Smooth muscle cell (in vitro differentiated cells): ENCODE measurements around the gene C12orf42. TPM values are rescaled to one million over a fixed set of nuclear protein-coding genes. Genes with fewer than 3 reads are reported as not detected.

ENCODE experiments used
- DNase-seq: peaks from one replicate; lab custom pipeline; 2025; ENCODE audit not compliant: unreplicated experiment; lab: John Stamatoyannopoulos, UW
- H2AFZ ChIP-seq: fragments of 200-600 bp; sonication (generic); 2 replicates; pipeline ENCODE4 v1.6.0; 2016; ENCODE audit warnings: antibody characterized with exemption, low read depth, mild to moderate bottlenecking
- H3F3A ChIP-seq: fragments of 200-600 bp; sonication (generic); 2 replicates; pipeline ENCODE4 v1.6.0; 2017; ENCODE audit warnings: antibody characterized with exemption, low read depth
- H3K27ac ChIP-seq: fragments of 200-600 bp; sonication (generic); 2 replicates; pipeline ENCODE4 v1.5.1; 2016; ENCODE audit warnings: low read depth, mild to moderate bottlenecking
- H3K27me3 ChIP-seq: fragments of 200-600 bp; sonication (generic); 2 replicates; pipeline ENCODE4 v1.6.1; 2016; ENCODE audit warnings: low read depth, mild to moderate bottlenecking
- H3K36me3 ChIP-seq: fragments of 200-600 bp; sonication (generic); 2 replicates; pipeline ENCODE4 v1.5.1; 2016; ENCODE audit warnings: low read depth
- H3K4me1 ChIP-seq: fragments of 200-600 bp; sonication (generic); 2 replicates; pipeline ENCODE4 v1.5.1; 2016; ENCODE audit warnings: low read depth
- H3K4me2 ChIP-seq: fragments of 200-600 bp; sonication (generic); 2 replicates; pipeline ENCODE4 v1.6.0; 2016; ENCODE audit warnings: mild to moderate bottlenecking
- H3K4me3 ChIP-seq: fragments of 200-600 bp; sonication (generic); 2 replicates; pipeline ENCODE4 v1.5.1; 2016; ENCODE audit warnings: mild to moderate bottlenecking
- H3K79me2 ChIP-seq: fragments of 200-600 bp; sonication (generic); 2 replicates; pipeline ENCODE4 v1.6.0; 2016; ENCODE audit warnings: low read depth, mild to moderate bottlenecking
- H3K9ac ChIP-seq: fragments of 200-600 bp; sonication (generic); 2 replicates; pipeline ENCODE4 v1.6.0; 2016; ENCODE audit warnings: low read depth
- H3K9me3 ChIP-seq: fragments of 200-600 bp; sonication (generic); replicated peaks from 2 replicates; pipeline ENCODE4 v1.5.1; 2016; ENCODE audit warnings: low read depth
- H4K20me1 ChIP-seq: fragments of 200-600 bp; sonication (generic); 2 replicates; pipeline ENCODE4 v1.6.0; 2016; ENCODE audit warnings: low read depth
- WGBS: methylation state at CpG from one replicate; pipeline ENCODE4 v1.1.7; 2016; ENCODE audit warnings: low lambda C conversion rate; 5-methylcytosine and 5-hydroxymethylcytosine counted together
- polyA plus RNA-seq: library from polyadenylated mRNA; unstranded; fragments of >200 nt; fragmentation: Nextera tagmentation; extraction: Ambion mirVana; gene quantifications from 2 replicates; pipeline ENCODE4 v1.2.1, GENCODE V29; 2016
- total RNA-seq: library from RNA; depleted of rRNA; stranded (reverse); fragments of >200 nt; gene quantifications from 2 replicates; pipeline ENCODE4 v1.2.3, GENCODE V29; 2014
- TF ChIP-seq, protein P1 (sequence below): fragments of 200-600 bp; sonication (generic); IDR thresholded peaks from 2 replicates; pipeline ENCODE4 v1.5.1; 2017; ENCODE audit warnings: borderline replicate concordance, mild to moderate bottlenecking, antibody characterized with exemption; ENCODE audit not compliant: insufficient read depth, poor library complexity, severe bottlenecking

The C12orf42 gene
- total and polyA plus RNA-seq, 2 experiments from 2014 or later = not detected

DNA sequence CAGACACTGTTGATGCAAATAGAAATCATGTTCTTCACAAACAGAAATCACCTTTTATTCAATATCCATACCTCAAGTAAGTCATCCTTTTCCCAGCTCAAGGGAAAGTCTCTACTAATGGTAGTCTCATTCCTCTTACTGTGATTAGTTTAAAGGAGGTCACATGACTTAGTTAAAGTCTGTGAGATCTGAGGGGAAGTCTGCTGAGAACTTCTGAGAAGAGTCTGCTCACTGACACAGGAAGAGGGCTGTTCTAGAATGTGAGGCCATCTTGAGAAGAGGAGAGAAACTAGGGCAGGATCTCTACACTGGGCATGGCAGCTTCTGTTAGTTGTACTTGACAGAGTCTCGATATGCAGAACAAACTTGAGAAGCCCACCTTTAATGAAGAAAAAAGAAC is 146.8 kb downstream of the C12orf42 start:
- Histone ChIP-seq H3K4me2 (no peak overlapping the region), H3K79me2 (no peaks in the 10 kb centered on the region), H2AFZ (no peak overlapping the region), H3K9ac (no peak overlapping the region), H3K27me3 (no peaks in the 10 kb centered on the region), H3F3A (no peaks in the 10 kb centered on the region), H3K4me3 (no peak overlapping the region), H4K20me1 (no peaks in the 10 kb centered on the region), H3K9me3 (no peaks in the 10 kb centered on the region), H3K4me1 (no peaks in the 10 kb centered on the region), H3K27ac (no peak overlapping the region), H3K36me3 (no peaks in the 10 kb centered on the region)
- TF ChIP-seq, protein P1, sequence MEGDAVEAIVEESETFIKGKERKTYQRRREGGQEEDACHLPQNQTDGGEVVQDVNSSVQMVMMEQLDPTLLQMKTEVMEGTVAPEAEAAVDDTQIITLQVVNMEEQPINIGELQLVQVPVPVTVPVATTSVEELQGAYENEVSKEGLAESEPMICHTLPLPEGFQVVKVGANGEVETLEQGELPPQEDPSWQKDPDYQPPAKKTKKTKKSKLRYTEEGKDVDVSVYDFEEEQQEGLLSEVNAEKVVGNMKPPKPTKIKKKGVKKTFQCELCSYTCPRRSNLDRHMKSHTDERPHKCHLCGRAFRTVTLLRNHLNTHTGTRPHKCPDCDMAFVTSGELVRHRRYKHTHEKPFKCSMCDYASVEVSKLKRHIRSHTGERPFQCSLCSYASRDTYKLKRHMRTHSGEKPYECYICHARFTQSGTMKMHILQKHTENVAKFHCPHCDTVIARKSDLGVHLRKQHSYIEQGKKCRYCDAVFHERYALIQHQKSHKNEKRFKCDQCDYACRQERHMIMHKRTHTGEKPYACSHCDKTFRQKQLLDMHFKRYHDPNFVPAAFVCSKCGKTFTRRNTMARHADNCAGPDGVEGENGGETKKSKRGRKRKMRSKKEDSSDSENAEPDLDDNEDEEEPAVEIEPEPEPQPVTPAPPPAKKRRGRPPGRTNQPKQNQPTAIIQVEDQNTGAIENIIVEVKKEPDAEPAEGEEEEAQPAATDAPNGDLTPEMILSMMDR = no peak
- no peak for DNase-seq
- WGBS = 85% methylated on average over 1 of the region's 1 CpG

DNA sequence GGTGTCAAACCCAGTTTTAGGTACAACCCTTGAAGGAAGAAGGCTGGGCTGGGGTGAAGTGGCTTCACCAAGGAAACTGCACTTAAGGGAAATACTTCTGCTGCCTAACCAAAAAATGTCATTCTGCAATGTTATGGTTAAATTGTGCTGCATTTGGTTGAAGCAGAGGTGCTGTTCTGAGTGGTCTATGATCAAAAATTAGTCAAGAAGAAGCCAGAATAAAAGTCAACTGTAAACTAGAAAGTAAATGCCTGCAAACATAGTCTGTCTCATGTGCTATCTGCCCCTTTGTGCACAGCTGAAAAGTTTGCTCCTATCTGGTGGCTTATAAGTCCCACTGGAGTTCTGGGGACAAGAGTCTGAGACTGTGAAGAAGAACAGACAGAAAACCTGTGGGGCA is 158.8 kb downstream of the C12orf42 start:
- no peaks in the 10 kb centered on the region for H3K79me2 ChIP-seq
- H3K4me3 ChIP-seq = no peak overlapping the region
- H4K20me1 ChIP-seq = no peaks in the 10 kb centered on the region
- no peaks in the 10 kb centered on the region for H3K9me3 ChIP-seq
- H3K4me2 ChIP-seq = no peak overlapping the region
- no peak overlapping the region for H3K9ac ChIP-seq
- H3F3A ChIP-seq = no peaks in the 10 kb centered on the region
- H2AFZ ChIP-seq = no peak overlapping the region
- H3K4me1 ChIP-seq = no peaks in the 10 kb centered on the region
- H3K27ac ChIP-seq = no peak overlapping the region
- H3K27me3 ChIP-seq = no peaks in the 10 kb centered on the region
- TF ChIP-seq, protein P1 = no peak
- DNase-seq = no peak
- H3K36me3 ChIP-seq = no peaks in the 10 kb centered on the region

DNA sequence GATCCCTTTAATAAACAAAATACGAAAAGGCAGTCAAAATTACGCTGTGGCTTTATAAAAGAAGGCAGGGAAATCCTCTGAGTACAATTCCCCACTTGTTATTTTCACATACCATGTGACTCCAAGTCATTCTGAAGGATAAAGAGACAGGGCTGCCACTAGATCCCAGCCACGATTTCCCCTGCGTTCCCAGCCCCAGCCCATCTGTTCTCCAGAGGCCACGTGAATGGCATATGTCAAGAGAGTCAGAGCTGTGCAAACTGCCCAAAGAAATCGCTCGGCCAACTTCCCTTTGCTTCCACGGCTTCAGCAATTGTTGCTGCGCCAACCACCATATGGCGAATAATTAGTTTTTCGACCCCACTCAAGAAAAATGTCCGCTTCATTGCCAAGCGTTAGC is 161.3 kb downstream of the C12orf42 start:
- Histone ChIP-seq H3K27me3 (no peaks in the 10 kb centered on the region), H4K20me1 (no peaks in the 10 kb centered on the region), H3F3A (no peaks in the 10 kb centered on the region), H3K4me1 (no peaks in the 10 kb centered on the region), H3K79me2 (no peaks in the 10 kb centered on the region), H3K9ac (no peak overlapping the region), H3K27ac (no peak overlapping the region), H3K4me3 (no peak overlapping the region), H3K9me3 (no peaks in the 10 kb centered on the region), H2AFZ (peak overlapping the region; percentile 62), H3K36me3 (no peaks in the 10 kb centered on the region), H3K4me2 (peak overlapping the region; percentile 25)
- TF ChIP-seq, protein P1 = no peak
- 51% methylated on average over 13 of the region's 13 CpGs for WGBS
- no peak for DNase-seq

DNA sequence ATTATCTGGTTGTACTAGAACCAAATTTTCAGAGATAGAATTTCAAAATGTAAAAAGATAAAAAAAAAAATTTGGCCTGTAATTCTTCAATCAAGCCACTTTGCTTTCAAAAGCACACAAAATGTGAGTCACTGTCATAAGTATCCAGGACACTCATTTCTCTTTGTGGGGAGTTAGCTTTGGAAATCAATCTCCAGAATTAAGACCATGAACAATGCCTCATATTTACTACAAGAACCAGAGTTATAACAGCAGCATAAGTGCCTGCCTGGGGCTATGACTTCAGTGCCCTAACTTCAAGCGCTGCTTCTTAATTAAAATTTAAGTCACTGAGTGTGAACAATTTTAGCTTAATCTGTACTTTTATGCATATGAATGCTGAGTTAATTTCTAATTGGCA is 162.1 kb downstream of the C12orf42 start:
- Histone ChIP-seq H3K9ac (no peak overlapping the region), H3K79me2 (no peaks in the 10 kb centered on the region), H2AFZ (no peak overlapping the region), H3K9me3 (no peaks in the 10 kb centered on the region), H3K27ac (no peak overlapping the region), H3K4me3 (no peak overlapping the region), H3F3A (no peaks in the 10 kb centered on the region), H3K27me3 (no peaks in the 10 kb centered on the region), H3K4me2 (peak overlapping the region; percentile 25), H4K20me1 (no peaks in the 10 kb centered on the region), H3K4me1 (no peaks in the 10 kb centered on the region), H3K36me3 (no peaks in the 10 kb centered on the region)
- no peak for DNase-seq
- WGBS = 81% methylated on average over 1 of the region's 1 CpG
- TF ChIP-seq, protein P1 = no peak
